ENCODE results near the gene FAM187B. TPM values are rescaled to one million over a fixed set of nuclear protein-coding genes. Genes with fewer than 3 reads are reported as not detected.

Gene FAM187B
- total and polyA plus RNA-seq, 4 experiments from 2014 or later: not detected

DNA sequence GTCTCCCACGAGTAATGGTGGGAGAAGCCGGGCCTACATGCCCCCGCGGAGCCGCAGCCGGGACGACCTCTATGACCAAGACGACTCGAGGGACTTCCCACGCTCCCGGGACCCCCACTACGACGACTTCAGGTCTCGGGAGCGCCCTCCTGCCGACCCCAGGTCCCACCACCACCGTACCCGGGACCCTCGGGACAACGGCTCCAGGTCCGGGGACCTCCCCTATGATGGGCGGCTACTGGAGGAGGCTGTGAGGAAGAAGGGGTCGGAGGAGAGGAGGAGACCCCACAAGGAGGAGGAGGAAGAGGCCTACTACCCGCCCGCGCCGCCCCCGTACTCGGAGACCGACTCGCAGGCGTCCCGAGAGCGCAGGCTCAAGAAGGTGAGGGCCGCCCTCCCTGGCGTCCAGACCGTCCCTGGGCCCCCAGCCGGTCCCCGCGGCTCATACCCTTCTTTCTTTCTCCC is 38.8 kb upstream of the FAM187B start:
- intact Hi-C loops (cut with micrococcal nuclease): loop anchor here (1.0 kb wide), 1 partner anchor 19 kb away; no protein-coding TSS in a partner anchor
- DNase-seq: peak in 1 of 5 donors; percentile 11
- POLR2A ChIA-PET (ENCODE audit: partially characterized antibody): interaction anchor here (0.7 to 7.7 kb wide), 19 partner anchors 9 to 125 kb away, joined by 3 to 95 read pairs (median 10); partner anchors contain the start of genes FXYD5 and FXYD7
- Mint-ChIP-seq H3K27ac (peak overlapping the region; percentile 93 to 99 (median 97)), H3K9me3 (peaks cover 0 to 1% (median 0%) of the 10 kb centered on the region in 8 donors), H3K4me1 (peaks cover 17 to 41% (median 28%) of the 10 kb centered on the region in 4 donors), H3K4me3 (peak overlapping the region; percentile 93 to 97 (median 96)), H3K27me3 (no peaks in the 10 kb centered on the region), H3K36me3 (peaks cover 21 to 51% of the 10 kb centered on the region in 2 donors)
- CTCF ChIA-PET (ENCODE audit: partially characterized antibody): interaction anchor here (1.0 to 2.1 kb wide), 3 partner anchors 26 to 127 kb away, joined by 3 to 7 read pairs (median 4); no protein-coding TSS in a partner anchor
- H3K9me3 ChIP-seq (ENCODE audit: control insufficient read depth in 1 of 2, low read length in 2 of 2): no peaks in the 10 kb centered on the region
- peak overlapping the region; percentile 76 for H3K27ac ChIP-seq (ENCODE audit: low read depth, low read length)
- no peaks in the 10 kb centered on the region for H3K27me3 ChIP-seq (ENCODE audit: insufficient read depth, low read length)
- peak overlapping the region; percentile 42 to 56 for H3K4me3 ChIP-seq (ENCODE audit: low read length in 2 of 2)
- peaks cover 37% of the 10 kb centered on the region for H3K4me1 ChIP-seq (ENCODE audit: insufficient read depth, low read length)
- peaks cover 28% of the 10 kb centered on the region for H3K36me3 ChIP-seq (ENCODE audit: insufficient read depth, low read length)

DNA sequence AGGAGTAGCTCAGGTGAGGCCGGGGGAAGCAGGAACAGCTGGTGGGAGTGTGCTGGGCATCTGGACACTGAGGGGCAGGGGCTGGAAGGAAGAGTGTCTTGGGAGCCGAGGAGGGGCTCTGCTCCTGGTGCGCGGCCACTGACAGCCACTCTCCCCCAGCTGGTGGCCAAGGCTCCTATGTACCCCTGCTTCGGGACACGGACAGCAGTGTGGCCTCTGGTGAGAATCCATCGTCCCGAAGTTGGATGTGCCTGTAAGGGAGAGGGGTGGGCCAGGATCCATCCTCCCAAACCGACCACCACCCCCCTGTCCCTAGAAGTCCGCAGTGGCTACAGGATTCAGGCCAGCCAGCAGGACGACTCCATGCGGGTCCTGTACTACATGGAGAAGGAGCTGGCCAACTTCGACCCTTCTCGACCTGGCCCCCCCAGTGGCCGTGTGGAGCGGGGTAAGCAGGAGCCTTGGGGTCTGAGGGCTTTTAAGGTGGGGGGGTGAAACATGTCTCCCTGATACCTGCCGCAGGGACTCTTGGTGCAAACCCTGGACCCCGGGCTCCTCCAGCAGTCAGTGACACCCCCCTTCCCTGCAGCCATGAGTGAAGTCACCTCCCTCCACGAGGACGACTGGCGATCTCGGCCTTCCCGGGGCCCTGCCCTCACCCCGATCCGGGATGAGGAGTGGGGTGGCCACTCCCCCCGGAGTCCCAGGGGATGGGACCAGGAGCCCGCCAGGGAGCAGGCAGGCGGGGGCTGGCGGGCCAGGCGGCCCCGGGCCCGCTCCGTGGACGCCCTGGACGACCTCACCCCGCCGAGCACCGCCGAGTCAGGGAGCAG is 38.2 kb upstream of the FAM187B start:
- Histone ChIP-seq H3K9me3 (ENCODE audit: control insufficient read depth in 1 of 2, low read length in 2 of 2) (no peaks in the 10 kb centered on the region), H3K27me3 (ENCODE audit: insufficient read depth, low read length) (no peaks in the 10 kb centered on the region), H3K27ac (ENCODE audit: low read depth, low read length) (peak overlapping the region; percentile 76), H3K4me3 (ENCODE audit: low read length in 2 of 2) (peak overlapping the region in 1 of 2 donors; percentile 56), H3K4me1 (ENCODE audit: insufficient read depth, low read length) (peaks cover 33% of the 10 kb centered on the region), H3K36me3 (ENCODE audit: insufficient read depth, low read length) (peaks cover 25% of the 10 kb centered on the region)
- CTCF ChIA-PET (ENCODE audit: partially characterized antibody): interaction anchor here (2.1 kb wide), 1 partner anchor 26 kb away, joined by 7 read pairs; no protein-coding TSS in a partner anchor
- POLR2A ChIA-PET (ENCODE audit: partially characterized antibody): interaction anchor here (0.6 to 7.7 kb wide), 11 partner anchors 10 to 113 kb away, joined by 3 to 95 read pairs (median 7); partner anchors contain the start of gene FXYD5
- H3K4me3 Mint-ChIP-seq: peak overlapping the region; percentile 93 to 97 (median 96)
- peak overlapping the region; percentile 62 to 98 (median 96) for H3K27ac Mint-ChIP-seq
- peak in 1 of 5 donors; percentile 56 for DNase-seq
- intact Hi-C loops (cut with micrococcal nuclease): loop anchor here (1.0 kb wide), 1 partner anchor 18 kb away; no protein-coding TSS in a partner anchor
- H3K4me1 Mint-ChIP-seq: peaks cover 14 to 35% (median 25%) of the 10 kb centered on the region in 4 donors
- H3K27me3 Mint-ChIP-seq: no peaks in the 10 kb centered on the region
- H3K9me3 Mint-ChIP-seq: peaks cover 0 to 1% (median 0%) of the 10 kb centered on the region in 8 donors
- H3K36me3 Mint-ChIP-seq: peaks cover 15 to 46% of the 10 kb centered on the region in 2 donors

DNA sequence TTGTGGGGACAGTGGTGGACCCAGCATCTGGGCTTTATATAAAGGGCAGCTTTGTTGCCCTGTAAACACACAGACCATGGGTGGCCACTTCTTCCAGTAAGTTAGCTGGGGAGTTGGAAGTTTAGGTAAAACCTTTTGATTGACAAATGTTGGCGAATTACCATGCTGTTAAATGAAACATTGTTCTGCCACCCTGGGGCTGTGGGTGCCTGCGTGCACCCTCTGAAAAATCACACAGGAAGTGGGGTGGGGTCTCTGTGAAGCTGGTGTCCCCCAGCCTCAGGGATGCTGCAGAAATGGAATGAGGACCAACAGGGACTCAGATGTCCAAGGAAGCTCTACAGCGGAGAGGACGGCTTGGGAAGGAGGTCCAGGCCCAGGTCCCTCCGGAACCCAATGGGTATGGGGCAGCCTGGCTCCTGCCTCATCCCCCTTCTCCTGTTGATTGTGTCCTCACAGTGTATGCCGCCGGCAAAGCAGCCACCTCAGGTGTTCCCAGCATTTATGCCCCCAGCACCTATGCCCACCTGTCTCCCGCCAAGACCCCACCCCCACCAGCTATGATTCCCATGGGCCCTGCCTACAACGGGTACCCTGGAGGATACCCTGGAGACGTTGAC is 37.5 kb upstream of the FAM187B start:
- no peak overlapping the region for H3K27ac ChIP-seq (ENCODE audit: low read depth, low read length)
- H3K4me1 Mint-ChIP-seq: peaks cover 13 to 32% (median 25%) of the 10 kb centered on the region in 4 donors
- CTCF ChIA-PET (ENCODE audit: partially characterized antibody): interaction anchor here (1.5 to 2.1 kb wide), 2 partner anchors 25 to 124 kb away, joined by 6 to 7 read pairs; partner anchors contain the start of gene FXYD7

DNA sequence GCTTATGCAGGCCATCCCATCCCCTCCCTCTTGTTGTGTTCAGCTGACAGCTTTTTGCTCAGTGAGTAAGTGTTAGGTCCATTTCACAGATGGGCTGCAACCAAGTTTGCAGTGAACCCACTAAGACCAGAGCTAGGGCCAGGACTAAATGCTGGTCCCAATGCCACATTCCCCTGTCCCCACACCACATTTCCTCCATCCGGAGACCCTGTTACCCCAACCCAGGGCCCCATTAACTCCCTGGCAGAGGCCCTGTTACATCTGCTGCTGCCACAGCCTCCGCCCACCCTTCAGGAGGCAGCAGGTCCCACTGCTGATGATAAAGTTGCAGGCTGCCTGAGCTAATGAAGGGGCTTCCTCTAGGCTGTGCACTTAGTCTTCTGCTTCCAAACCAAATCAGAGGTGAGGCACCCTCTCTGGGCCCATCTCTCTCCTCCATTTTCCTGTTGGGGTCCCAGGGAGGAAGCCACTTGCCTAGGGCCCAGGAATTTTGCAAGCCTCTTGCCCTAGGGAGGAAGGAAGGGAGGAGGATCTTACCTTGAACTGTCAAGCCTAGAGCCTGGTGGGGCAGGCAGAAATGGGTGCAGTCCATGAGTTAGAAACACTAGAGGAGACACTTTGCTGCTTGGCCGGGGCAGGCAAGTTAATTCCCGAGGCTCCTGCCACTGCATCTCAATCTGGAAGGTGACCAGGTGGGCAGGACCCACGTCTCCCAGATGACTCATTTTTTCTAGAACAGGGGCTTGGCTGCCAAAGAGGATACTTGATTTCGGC is 36.8 kb upstream of the FAM187B start:
- H3K4me1 Mint-ChIP-seq: peaks cover 12 to 27% (median 23%) of the 10 kb centered on the region in 4 donors

More for the DNA sequence above, 37.5 kb upstream of the FAM187B start:
- Histone ChIP-seq H3K27me3 (ENCODE audit: insufficient read depth, low read length) (no peaks in the 10 kb centered on the region), H3K9me3 (ENCODE audit: control insufficient read depth in 1 of 2, low read length in 2 of 2) (no peaks in the 10 kb centered on the region), H3K4me3 (ENCODE audit: low read length in 2 of 2) (no peak overlapping the region), H3K36me3 (ENCODE audit: insufficient read depth, low read length) (peaks cover 18% of the 10 kb centered on the region), H3K4me1 (ENCODE audit: insufficient read depth, low read length) (peaks cover 31% of the 10 kb centered on the region)
- intact Hi-C loops (cut with micrococcal nuclease): no loop called here
- Mint-ChIP-seq H3K27me3 (no peaks in the 10 kb centered on the region), H3K27ac (peak overlapping the region; percentile 78 to 90 (median 86)), H3K36me3 (peaks cover 9 to 42% of the 10 kb centered on the region in 2 donors), H3K4me3 (peak overlapping the region; percentile 49 to 89 (median 77)), H3K9me3 (peaks cover 0 to 1% (median 0%) of the 10 kb centered on the region in 8 donors)
- no peak for DNase-seq
- POLR2A ChIA-PET (ENCODE audit: partially characterized antibody): interaction anchor here (0.6 to 7.7 kb wide), 11 partner anchors 9 to 112 kb away, joined by 3 to 95 read pairs (median 6); partner anchors contain the start of gene FXYD5

DNA sequence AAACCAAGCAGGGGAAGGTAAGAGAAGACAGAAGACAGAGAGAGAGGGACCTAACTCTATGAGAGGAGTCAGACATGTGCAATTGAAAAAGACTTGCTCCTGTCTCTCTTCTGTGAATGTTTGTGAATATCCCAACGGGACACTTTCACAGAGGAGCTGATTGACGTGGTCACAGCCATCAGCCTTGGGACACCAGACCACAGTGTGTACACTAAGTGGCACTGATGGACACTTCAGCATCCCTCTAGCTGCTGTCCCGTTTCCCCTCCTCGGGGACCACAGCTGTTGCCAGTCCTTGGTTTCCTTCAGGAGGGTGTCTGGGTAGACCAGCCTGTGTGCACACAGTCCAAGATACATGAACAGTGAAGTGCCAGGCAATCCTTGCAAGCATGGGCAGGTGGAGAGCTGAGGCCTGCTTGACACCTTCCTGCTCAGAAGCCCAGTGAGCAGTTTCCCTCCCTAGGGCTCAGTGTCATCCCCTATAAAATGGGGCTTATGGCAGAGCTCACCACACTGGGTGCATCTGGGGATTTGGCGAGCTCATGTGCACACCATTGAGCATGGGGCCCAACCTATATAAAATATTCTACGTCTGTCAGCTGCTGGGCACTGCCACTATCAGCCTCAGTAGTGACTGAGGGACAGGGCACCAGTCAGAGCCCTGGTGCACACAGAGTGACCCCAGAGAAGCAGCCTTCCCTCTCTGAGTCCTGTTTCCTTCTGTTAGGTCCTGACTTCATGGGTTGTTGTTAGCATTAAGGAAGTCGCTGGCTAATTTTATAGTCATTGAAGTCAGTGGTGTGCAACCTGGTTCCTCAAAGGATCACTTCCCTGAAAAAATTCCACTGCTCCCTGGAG is 36.0 kb upstream of the FAM187B start:
- Mint-ChIP-seq H3K4me1 (peaks cover 9 to 27% (median 19%) of the 10 kb centered on the region in 4 donors), H3K9me3 (peaks cover 0 to 1% (median 0%) of the 10 kb centered on the region in 8 donors), H3K4me3 (peak overlapping the region in 2 of 8 donors; percentile 35 to 46), H3K27ac (peak overlapping the region in 6 of 7 donors; percentile 32 to 90 (median 82)), H3K36me3 (peaks cover 3 to 40% of the 10 kb centered on the region in 2 donors), H3K27me3 (no peaks in the 10 kb centered on the region)
- no peak overlapping the region for H3K27ac ChIP-seq (ENCODE audit: low read depth, low read length)
- ChIA-PET POLR2A (ENCODE audit: partially characterized antibody) (interaction anchor here (0.6 to 7.7 kb wide), 17 partner anchors 8 to 187 kb away, joined by 3 to 95 read pairs (median 4); partner anchors contain the start of gene FXYD5), CTCF (ENCODE audit: partially characterized antibody) (interaction anchor here (0.5 to 1.5 kb wide), 7 partner anchors 11 to 231 kb away, joined by 3 to 6 read pairs (median 3); partner anchors contain the start of gene FXYD7)
- no peak overlapping the region for H3K4me3 ChIP-seq (ENCODE audit: low read length in 2 of 2)
- peaks cover 18% of the 10 kb centered on the region for H3K4me1 ChIP-seq (ENCODE audit: insufficient read depth, low read length)
- no peaks in the 10 kb centered on the region for H3K27me3 ChIP-seq (ENCODE audit: insufficient read depth, low read length)
- intact Hi-C loops (cut with micrococcal nuclease): no loop called here
- no peak for DNase-seq
- peaks cover 10% of the 10 kb centered on the region for H3K36me3 ChIP-seq (ENCODE audit: insufficient read depth, low read length)
- no peaks in the 10 kb centered on the region for H3K9me3 ChIP-seq (ENCODE audit: control insufficient read depth in 1 of 2, low read length in 2 of 2)

More for the DNA sequence above, 36.8 kb upstream of the FAM187B start:
- H3K27me3 Mint-ChIP-seq: no peaks in the 10 kb centered on the region
- H3K27me3 ChIP-seq (ENCODE audit: insufficient read depth, low read length): no peaks in the 10 kb centered on the region
- no peak overlapping the region for H3K27ac ChIP-seq (ENCODE audit: low read depth, low read length)
- H3K36me3 Mint-ChIP-seq: peaks cover 3 to 42% of the 10 kb centered on the region in 2 donors
- H3K36me3 ChIP-seq (ENCODE audit: insufficient read depth, low read length): peaks cover 11% of the 10 kb centered on the region
- intact Hi-C loops (cut with micrococcal nuclease): no loop called here
- DNase-seq: no peak
- peak overlapping the region in 7 of 8 donors; percentile 49 to 81 (median 72) for H3K4me3 Mint-ChIP-seq
- ChIA-PET CTCF (ENCODE audit: partially characterized antibody) (interaction anchor here (0.5 to 1.5 kb wide), 3 partner anchors 123 to 230 kb away, joined by 3 to 6 read pairs (median 3); partner anchors contain the start of gene FXYD7), POLR2A (ENCODE audit: partially characterized antibody) (interaction anchor here (0.7 to 7.7 kb wide), 16 partner anchors 9 to 111 kb away, joined by 3 to 95 read pairs (median 6); partner anchors contain the start of gene FXYD5)
- no peak overlapping the region for H3K4me3 ChIP-seq (ENCODE audit: low read length in 2 of 2)
- H3K9me3 Mint-ChIP-seq: peaks cover 0 to 1% (median 0%) of the 10 kb centered on the region in 8 donors
- no peaks in the 10 kb centered on the region for H3K9me3 ChIP-seq (ENCODE audit: control insufficient read depth in 1 of 2, low read length in 2 of 2)
- H3K27ac Mint-ChIP-seq: peak overlapping the region; percentile 79 to 90 (median 86)
- H3K4me1 ChIP-seq (ENCODE audit: insufficient read depth, low read length): peaks cover 24% of the 10 kb centered on the region
